IPS-18a (cell line): ENCODE results near the gene GIGYF2.

Experiments
- H3K27ac ChIP-seq: one replicate; pipeline ENCODE4 v1.5.1; 2013; ENCODE audit warnings: low read length
- H3K27me3 ChIP-seq: one replicate; pipeline ENCODE4 v1.6.1; 2013; ENCODE audit warnings: mild to moderate bottlenecking, low read length; ENCODE audit not compliant: control insufficient read depth, insufficient read depth
- H3K36me3 ChIP-seq: one replicate; pipeline ENCODE4 v1.6.1; 2013; ENCODE audit warnings: low read depth, low read length; ENCODE audit not compliant: control insufficient read depth
- H3K4me1 ChIP-seq: one replicate; pipeline ENCODE4 v1.6.1; 2013; ENCODE audit warnings: low read depth, low read length; ENCODE audit not compliant: control insufficient read depth
- H3K4me3 ChIP-seq: one replicate; pipeline ENCODE4 v1.5.1; 2013; ENCODE audit warnings: low read length
- H3K9ac ChIP-seq: one replicate; pipeline ENCODE4 v1.6.1; 2013; ENCODE audit warnings: mild to moderate bottlenecking, low read length, moderate library complexity
- H3K9me3 ChIP-seq: one replicate; pipeline ENCODE4 v1.6.1; 2013; ENCODE audit warnings: low read depth, low read length; ENCODE audit not compliant: control insufficient read depth

Gene GIGYF2

GRCh38 chr2:232787806-232788205, 90.7 kb downstream of the GIGYF2 start:
- Histone ChIP-seq H3K27ac (no peak overlapping the region), H3K27me3 (no peaks in the 10 kb centered on the region), H3K4me1 (no peaks in the 10 kb centered on the region), H3K36me3 (peaks cover 41% of the 10 kb centered on the region), H3K9ac (no peak overlapping the region), H3K4me3 (no peak overlapping the region), H3K9me3 (no peaks in the 10 kb centered on the region)

DNA sequence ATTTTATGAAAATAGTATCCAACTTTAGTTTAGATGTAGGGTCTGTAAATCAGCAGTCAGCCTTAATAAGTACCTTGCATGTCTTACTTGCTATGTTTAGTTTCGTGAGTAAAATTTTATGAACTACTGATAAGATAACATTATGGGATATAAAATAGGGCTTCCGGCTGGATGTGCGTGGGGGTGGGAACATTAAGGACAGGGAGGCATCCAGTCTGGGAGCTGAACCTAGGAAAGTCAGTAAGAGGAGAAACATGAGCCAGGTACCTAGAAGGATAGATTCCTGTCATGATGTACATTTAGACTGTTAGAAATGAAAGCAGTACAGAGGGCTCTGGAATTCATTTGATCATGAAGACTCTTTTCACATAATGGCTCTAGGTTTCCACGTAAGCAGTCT, 92.0 kb downstream of the GIGYF2 start:
- H3K27me3 ChIP-seq: no peaks in the 10 kb centered on the region
- peaks cover 54% of the 10 kb centered on the region for H3K36me3 ChIP-seq

DNA sequence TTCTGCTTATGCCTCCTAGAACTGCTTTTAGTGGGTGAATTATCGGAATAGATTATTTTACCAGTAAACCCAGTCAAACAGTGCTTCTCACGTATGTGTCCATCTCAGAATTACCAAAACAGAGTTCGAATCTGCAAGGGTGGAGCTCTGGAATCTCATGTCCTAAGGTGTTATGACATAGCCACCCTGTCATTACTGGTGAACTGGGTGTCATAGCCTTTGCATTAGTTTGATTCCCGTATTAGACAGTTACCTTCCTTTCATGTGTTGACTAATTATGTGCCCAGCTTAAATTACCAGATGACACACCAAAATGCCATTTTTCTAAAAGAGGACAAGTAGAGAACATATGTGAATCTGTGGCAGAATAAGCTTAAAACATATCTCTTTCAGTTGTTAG, 94.4 kb downstream of the GIGYF2 start:
- Histone ChIP-seq H3K27ac (no peak overlapping the region), H3K9me3 (no peaks in the 10 kb centered on the region), H3K36me3 (peaks cover 78% of the 10 kb centered on the region), H3K9ac (no peak overlapping the region), H3K4me1 (no peaks in the 10 kb centered on the region), H3K27me3 (no peaks in the 10 kb centered on the region), H3K4me3 (no peak overlapping the region)

More for the DNA sequence above, 92.0 kb downstream of the GIGYF2 start:
- H3K9ac ChIP-seq: no peak overlapping the region
- no peaks in the 10 kb centered on the region for H3K4me1 ChIP-seq
- H3K9me3 ChIP-seq: no peaks in the 10 kb centered on the region
- H3K4me3 ChIP-seq: no peak overlapping the region
- H3K27ac ChIP-seq: no peak overlapping the region

GRCh38 chr2:232793271-232793670, 96.1 kb downstream of the GIGYF2 start:
- Histone ChIP-seq H3K27ac (no peak overlapping the region), H3K4me1 (no peaks in the 10 kb centered on the region), H3K27me3 (no peaks in the 10 kb centered on the region), H3K9me3 (no peaks in the 10 kb centered on the region), H3K9ac (no peak overlapping the region), H3K36me3 (peaks cover 80% of the 10 kb centered on the region), H3K4me3 (no peak overlapping the region)

GRCh38 chr2:232794981-232795380, 97.8 kb downstream of the GIGYF2 start:
- no peak overlapping the region for H3K27ac ChIP-seq
- no peaks in the 10 kb centered on the region for H3K27me3 ChIP-seq
- H3K36me3 ChIP-seq: peaks cover 76% of the 10 kb centered on the region
- no peak overlapping the region for H3K9ac ChIP-seq
- H3K4me1 ChIP-seq: peaks cover 5% of the 10 kb centered on the region
- H3K4me3 ChIP-seq: no peak overlapping the region
- H3K9me3 ChIP-seq: no peaks in the 10 kb centered on the region

DNA sequence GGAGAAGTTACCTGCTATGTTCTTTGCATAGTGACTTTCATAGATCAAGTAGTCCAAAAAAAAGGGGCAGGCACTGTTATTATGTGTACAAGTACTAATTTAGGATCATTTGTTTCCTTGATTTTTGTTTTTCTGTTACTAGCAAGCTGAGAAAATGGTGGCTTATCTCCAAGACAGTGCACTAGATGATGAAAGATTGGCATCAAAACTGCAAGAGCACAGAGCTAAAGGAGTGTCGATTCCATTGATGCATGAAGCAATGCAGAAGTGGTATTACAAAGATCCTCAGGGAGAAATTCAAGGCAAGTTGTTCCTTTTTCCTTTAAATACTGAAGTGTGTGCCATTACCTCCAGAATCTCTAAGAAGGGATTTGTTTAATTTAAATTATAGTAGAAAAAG, 98.8 kb downstream of the GIGYF2 start:
- Histone ChIP-seq H3K27me3 (no peaks in the 10 kb centered on the region), H3K27ac (no peak overlapping the region), H3K9me3 (no peaks in the 10 kb centered on the region), H3K36me3 (peaks cover 68% of the 10 kb centered on the region), H3K4me3 (no peak overlapping the region), H3K4me1 (peaks cover 5% of the 10 kb centered on the region), H3K9ac (no peak overlapping the region)

- H3K4me3 ChIP-seq: no peak overlapping the region
- H3K9me3 ChIP-seq: no peaks in the 10 kb centered on the region
- peaks cover 5% of the 10 kb centered on the region for H3K4me1 ChIP-seq
- peaks cover 46% of the 10 kb centered on the region for H3K36me3 ChIP-seq
- H3K27me3 ChIP-seq: no peaks in the 10 kb centered on the region
- no peak overlapping the region for H3K9ac ChIP-seq
- no peak overlapping the region for H3K27ac ChIP-seq
Measured at GRCh38 chr2:232798187-232798586, 101.1 kb downstream of the GIGYF2 start.

GRCh38 chr2:232800166-232800565, 103.0 kb downstream of the GIGYF2 start:
- H3K9ac ChIP-seq: no peak overlapping the region
- H3K9me3 ChIP-seq: no peaks in the 10 kb centered on the region
- H3K27me3 ChIP-seq: no peaks in the 10 kb centered on the region
- H3K4me1 ChIP-seq: peaks cover 5% of the 10 kb centered on the region
- no peak overlapping the region for H3K4me3 ChIP-seq
- no peak overlapping the region for H3K27ac ChIP-seq
- H3K36me3 ChIP-seq: peaks cover 26% of the 10 kb centered on the region

DNA sequence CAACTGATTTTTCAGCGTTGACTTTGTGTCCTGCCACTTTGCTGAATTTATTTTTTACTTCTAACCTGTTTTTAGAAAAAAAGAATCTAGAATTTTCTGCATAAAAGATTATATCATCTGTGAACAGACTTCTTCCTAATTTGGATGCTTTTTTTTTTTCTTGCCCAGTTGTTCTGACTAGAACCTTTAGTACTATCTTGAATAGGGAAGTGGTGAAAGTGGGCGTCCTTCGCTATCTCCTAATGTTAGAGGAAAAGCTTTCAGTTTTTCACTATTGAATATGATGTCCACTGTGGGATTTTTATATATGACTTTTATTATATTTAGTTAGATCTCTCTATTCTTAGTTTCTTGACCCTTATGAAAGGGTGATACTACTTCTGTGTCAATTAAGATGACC, 105.0 kb downstream of the GIGYF2 start:
- Histone ChIP-seq H3K27me3 (no peaks in the 10 kb centered on the region), H3K36me3 (peaks cover 17% of the 10 kb centered on the region), H3K9me3 (no peaks in the 10 kb centered on the region), H3K27ac (no peak overlapping the region), H3K9ac (no peak overlapping the region), H3K4me1 (peaks cover 5% of the 10 kb centered on the region), H3K4me3 (no peak overlapping the region)

GRCh38 chr2:232809349-232810124, 112.4 kb downstream of the GIGYF2 start:
- H3K9ac ChIP-seq: no peak overlapping the region
- no peak overlapping the region for H3K4me3 ChIP-seq
- H3K27me3 ChIP-seq: no peaks in the 10 kb centered on the region
- peaks cover 55% of the 10 kb centered on the region for H3K36me3 ChIP-seq
- H3K9me3 ChIP-seq: no peaks in the 10 kb centered on the region
- no peaks in the 10 kb centered on the region for H3K4me1 ChIP-seq
- H3K27ac ChIP-seq: no peak overlapping the region

- no peak overlapping the region for H3K9ac ChIP-seq
- no peaks in the 10 kb centered on the region for H3K4me1 ChIP-seq
- no peak overlapping the region for H3K27ac ChIP-seq
- H3K36me3 ChIP-seq: peaks cover 64% of the 10 kb centered on the region
- no peaks in the 10 kb centered on the region for H3K27me3 ChIP-seq
- H3K9me3 ChIP-seq: no peaks in the 10 kb centered on the region
- no peak overlapping the region for H3K4me3 ChIP-seq
Measured at GRCh38 chr2:232810444-232810843, 113.3 kb downstream of the GIGYF2 start.

DNA sequence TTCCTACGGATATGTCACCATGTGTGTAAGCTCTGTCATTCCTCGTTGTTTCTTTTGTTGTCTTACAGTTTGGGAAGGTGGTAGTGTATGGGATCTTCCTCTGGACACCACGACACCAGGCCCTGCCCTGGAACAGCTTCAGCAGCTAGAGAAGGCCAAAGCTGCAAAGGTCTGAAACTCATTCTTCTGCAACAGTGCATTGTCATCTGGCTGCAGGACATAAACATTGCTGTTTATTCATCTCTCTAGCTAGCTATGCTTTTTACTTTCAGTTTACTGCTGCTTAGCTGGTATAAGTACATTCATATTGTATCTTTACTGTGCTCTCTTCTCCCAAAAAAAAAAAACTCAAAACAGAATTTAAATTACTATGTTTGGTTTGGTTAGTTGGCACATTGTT, 118.4 kb downstream of the GIGYF2 start:
- no peaks in the 10 kb centered on the region for H3K27me3 ChIP-seq
- no peaks in the 10 kb centered on the region for H3K9me3 ChIP-seq
- peaks cover 4% of the 10 kb centered on the region for H3K4me1 ChIP-seq
- no peak overlapping the region for H3K27ac ChIP-seq
- no peak overlapping the region for H3K9ac ChIP-seq
- H3K4me3 ChIP-seq: no peak overlapping the region
- peaks cover 59% of the 10 kb centered on the region for H3K36me3 ChIP-seq
